D721Med (cell line): ENCODE results near the gene PIK3CB.
"Not testable (repeated sequence)": the region's sequence is repeated elsewhere in the genome, so short reads cannot be mapped to it uniquely, and the experiment has no call there.

Experiments
- DNase-seq: peaks from one replicate; pipeline ENCODE4 v3.0.0; 2011; ENCODE audit warnings: low spot score; ENCODE audit not compliant: insufficient read length
- FAIRE-seq: peaks from 2 replicates; lab custom pipeline; 2011; peaks lifted over from hg19 to GRCh38; lab: Jason Lieb, UNC
- TF ChIP-seq, protein P1 (sequence below): IDR thresholded peaks from 2 replicates; pipeline ENCODE4 v1.5.1; 2012; ENCODE audit warnings: mild to moderate bottlenecking, control low read depth; ENCODE audit not compliant: insufficient read depth; ENCODE audit errors: missing control alignments

PIK3CB gene

DNA sequence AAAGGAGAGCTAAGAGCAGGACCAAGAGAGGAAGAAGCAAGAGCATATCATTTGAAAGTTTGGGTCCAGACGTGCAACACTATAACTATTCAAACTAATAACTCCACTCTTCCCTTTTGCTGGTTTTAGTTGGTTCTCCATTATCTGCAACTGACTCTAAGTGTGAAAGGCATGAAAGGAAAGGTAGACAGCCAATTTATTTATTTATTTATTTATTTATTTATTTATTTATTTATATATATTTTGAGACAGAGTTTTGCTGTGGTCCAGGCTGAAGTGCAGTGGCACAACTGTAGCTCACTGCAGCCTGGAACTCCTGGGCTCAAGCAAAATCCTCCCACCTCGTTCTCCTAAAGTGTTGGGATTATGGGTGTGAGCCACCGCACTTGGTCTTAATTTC, 22.1 kb upstream of the PIK3CB start:
- FAIRE-seq (no peak), DNase-seq (no peak)
- TF ChIP-seq, protein P1, sequence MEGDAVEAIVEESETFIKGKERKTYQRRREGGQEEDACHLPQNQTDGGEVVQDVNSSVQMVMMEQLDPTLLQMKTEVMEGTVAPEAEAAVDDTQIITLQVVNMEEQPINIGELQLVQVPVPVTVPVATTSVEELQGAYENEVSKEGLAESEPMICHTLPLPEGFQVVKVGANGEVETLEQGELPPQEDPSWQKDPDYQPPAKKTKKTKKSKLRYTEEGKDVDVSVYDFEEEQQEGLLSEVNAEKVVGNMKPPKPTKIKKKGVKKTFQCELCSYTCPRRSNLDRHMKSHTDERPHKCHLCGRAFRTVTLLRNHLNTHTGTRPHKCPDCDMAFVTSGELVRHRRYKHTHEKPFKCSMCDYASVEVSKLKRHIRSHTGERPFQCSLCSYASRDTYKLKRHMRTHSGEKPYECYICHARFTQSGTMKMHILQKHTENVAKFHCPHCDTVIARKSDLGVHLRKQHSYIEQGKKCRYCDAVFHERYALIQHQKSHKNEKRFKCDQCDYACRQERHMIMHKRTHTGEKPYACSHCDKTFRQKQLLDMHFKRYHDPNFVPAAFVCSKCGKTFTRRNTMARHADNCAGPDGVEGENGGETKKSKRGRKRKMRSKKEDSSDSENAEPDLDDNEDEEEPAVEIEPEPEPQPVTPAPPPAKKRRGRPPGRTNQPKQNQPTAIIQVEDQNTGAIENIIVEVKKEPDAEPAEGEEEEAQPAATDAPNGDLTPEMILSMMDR = no peak

DNA sequence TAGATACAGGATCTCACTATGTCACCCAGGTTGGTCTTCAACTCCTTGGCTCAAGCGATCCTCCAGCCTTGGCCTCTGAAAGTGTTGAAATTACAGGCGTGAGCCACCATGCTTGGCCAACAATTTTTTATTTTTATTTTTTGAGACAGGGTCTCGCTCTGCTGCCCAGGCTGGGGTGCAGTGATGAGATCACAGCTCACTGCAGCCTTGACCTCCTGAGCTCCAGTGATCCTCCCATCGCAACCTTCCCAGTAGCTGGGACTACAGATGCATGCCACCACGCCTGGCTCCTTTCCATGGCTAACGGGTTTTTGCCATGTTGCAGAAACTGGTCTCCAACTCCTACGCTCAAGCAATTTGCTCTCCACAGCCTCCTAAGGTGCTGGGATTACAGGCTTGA, 20.2 kb upstream of the PIK3CB start:
- TF ChIP-seq, protein P1 = no peak
- DNase-seq = no peak
- FAIRE-seq = no peak

DNA sequence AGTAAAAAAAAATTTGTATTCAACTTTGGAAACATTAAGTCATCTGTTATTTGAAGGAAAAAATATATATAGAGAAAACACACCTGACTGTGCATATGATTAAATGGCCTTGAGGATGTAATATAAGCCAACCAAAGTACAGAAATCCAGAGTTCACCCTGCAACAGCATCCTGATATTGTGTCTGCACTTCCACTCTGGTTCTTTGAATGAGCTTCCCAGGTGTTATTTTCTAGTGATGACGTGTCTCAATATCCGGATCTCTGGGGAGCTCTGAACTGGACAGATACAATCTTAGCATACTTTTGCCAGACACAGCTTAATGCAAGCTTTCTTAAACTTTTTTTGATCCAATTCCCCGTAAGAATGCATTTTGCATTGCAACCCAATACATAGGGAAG, 19.5 kb upstream of the PIK3CB start:
- no peak for DNase-seq
- TF ChIP-seq, protein P1 = no peak
- no peak for FAIRE-seq

DNA sequence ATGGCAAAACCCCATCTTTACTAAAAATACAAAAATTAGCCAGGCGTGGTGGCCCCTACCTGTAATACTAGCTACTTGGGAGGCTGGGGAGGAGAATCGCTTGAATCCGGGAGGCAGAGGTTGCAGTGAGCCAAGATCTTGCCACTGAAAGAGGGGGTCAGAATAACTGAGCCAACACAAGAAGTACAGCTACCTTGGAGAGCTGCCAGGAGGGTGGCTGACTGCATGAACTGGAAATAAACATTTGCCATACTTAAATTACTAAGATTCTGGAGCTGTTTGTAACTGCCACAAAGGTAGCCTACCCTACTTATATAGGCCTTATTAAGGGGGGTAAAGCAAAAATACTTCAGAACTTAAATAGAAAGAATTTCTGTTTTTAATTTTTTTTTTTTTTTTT, 15.4 kb upstream of the PIK3CB start:
- no peak for DNase-seq
- TF ChIP-seq, protein P1 = no peak
- no peak for FAIRE-seq

DNA sequence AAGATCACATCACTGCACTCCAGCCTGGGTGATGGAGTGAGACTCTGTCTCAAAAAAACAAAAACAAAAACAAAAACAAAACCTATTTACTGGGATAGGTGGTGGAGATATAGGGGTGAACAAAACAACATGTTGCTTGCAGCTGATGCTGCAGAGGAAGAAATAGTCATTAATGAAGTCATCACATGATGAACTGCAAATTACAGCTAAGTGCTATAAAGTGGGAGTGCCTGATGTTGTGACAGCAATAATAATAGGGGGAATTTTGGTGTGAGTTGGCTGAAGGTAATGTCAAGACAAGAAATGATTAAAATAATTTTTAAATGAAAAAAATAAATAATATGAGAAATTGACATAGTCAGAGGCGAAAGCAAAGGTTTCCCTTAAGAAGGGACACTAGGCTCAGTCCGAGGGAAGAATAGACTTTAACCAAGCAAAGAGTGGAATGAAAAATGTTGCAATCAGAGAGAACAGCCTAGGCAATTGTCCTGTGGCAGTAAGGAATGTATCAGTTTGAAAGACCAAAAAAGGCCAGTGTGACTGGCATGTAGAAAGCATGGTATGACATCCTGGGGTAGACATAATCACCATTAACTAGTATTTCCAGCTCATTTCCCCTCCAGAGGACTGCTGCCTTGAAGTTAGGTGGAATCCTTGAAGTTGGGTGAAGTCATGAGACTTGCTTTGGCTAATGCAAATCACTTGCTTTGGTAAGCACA, 14.7 kb upstream of the PIK3CB start:
- no peak for DNase-seq
- TF ChIP-seq, protein P1 = no peak
- FAIRE-seq = no peak

DNA sequence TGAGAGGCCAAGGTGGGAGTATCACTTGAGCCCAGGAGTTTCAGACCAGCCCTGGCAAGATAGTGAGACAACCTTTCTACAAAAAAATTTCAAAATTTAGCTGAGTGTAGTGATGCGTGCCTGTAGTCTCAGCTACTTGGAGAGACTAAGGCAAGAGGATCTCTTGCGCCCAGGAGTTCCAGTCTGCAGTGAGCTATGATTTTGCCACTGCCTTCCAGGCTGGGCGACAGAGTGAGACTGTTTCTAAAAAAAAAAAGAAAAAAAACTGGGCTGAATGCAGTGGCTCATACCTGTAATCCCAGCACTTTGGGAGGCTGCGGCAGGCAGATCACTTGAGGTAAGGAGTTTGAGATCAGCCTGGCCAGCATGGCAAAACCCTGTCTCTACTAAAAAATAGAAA, 14.0 kb upstream of the PIK3CB start:
- TF ChIP-seq, protein P1 = no peak
- FAIRE-seq (no peak), DNase-seq (no peak)

DNA sequence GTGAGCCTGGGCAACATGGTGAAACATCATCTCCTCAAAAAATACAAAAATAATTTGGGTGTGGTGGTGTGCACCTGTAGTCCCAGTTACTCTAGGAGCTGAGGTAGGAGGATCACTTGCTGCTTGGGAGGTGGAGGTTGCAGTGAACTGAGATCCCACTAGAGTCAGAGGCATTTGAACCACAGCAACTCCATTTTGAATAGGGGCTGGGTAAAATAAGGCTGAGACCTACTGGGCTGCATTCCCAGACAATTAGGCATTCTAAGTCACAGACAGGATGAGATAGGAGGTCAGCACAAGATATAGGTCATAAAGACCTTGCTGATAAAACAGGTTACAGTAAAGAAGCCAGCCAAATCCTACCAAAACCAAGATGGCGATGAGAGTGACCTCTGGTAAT, 12.1 kb upstream of the PIK3CB start:
- FAIRE-seq, DNase-seq: not testable (repeated sequence)

DNA sequence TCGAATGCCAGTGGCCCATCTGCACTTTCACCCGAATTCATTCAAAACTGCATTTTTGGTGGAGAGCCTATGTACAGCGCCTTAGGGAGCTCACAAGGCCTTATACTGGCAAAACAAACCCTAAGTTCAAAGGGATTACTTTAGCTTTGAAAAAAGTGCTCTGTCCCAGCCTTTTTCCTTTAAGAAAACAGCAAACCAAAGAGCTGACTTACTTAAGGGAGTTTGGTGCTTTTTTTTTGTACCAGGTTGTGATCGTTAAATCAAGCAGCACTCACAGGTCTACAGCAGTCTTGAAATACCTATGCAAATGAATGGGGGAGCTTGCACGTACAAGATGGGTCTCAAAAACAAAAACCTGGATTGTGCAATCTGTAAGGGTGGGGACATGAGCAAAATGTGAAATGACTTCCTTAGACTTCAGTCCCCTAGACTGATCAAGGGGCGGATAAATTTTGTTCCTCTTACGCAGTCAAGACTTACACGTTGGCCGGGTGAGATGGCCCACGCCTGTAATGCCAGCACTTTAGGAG, 11.6 kb upstream of the PIK3CB start:
- TF ChIP-seq, protein P1 = no peak
- no peak for DNase-seq
- FAIRE-seq = no peak
